ENCODE measurements around the gene MARCKSL1.
"Not testable (repeated sequence)": the region's sequence is repeated elsewhere in the genome, so short reads cannot be mapped to it uniquely, and the experiment has no call there.

MARCKSL1 gene, protein sequence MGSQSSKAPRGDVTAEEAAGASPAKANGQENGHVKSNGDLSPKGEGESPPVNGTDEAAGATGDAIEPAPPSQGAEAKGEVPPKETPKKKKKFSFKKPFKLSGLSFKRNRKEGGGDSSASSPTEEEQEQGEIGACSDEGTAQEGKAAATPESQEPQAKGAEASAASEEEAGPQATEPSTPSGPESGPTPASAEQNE

DNA sequence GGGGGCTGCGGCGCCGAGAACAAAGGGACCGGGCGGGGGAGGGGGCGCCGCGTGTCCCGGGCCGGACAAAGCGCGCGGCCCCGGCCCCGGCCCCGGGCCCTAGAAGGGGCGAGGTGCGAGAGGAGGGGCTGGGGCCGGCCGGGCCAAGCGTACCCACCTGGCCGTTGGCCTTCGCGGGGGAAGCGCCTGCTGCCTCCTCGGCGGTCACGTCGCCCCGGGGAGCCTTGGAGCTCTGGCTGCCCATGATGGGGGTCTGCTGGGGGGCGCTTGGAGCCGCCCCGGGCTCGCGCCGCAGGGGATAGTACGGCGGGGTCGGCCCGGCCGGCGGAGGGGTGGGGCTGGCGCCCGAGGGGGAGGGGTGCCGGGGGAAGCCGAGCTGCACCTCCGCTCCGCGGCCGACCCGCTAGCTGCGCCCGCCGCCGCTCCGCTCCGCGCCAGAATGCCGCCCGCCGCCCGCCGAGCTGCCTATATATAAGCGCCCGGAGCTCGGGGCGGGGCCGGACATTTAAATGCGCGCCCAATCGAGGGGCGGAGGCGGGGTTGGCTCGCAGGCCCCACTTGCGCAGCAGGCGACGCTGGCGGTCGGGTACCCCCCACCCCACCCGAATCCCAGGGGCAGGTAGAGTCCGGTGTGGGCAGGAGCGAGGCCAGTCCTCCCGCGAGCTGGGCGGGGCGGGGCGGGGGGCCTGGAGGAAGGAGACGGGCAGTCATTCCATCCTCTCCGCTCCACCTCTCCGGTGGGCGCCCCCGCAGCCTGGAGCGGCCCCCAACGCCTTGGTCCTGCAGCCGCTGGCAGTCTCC is at the start of gene MARCKSL1:
Gene MARCKSL1 (minus strand): TSS at position 444 of the 801 bp plus-strand sequence. CDS start 200 bp downstream, at position 244.
- DNase-seq: peak; percentile 86

DNA sequence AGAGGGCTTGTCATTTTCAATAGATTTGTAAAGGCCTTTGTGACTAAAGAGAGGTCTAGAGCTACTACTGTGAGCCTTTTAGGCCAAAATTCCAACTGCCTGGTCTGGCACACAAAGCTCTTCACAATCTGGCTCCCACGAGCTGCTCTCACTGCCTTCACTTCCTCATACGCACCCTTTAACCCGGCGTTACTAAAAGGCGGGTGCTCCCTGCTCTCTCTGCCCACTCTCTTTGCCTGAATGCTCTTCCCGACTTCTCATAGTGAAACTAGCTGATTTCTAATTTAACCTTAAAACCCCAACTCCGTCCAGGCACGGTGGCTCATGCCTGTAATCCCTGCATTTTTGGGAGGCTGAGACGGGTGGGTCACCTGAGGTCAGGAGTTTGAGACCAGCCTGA is 44.0 kb upstream of the MARCKSL1 start:
- no peak for DNase-seq

DNA sequence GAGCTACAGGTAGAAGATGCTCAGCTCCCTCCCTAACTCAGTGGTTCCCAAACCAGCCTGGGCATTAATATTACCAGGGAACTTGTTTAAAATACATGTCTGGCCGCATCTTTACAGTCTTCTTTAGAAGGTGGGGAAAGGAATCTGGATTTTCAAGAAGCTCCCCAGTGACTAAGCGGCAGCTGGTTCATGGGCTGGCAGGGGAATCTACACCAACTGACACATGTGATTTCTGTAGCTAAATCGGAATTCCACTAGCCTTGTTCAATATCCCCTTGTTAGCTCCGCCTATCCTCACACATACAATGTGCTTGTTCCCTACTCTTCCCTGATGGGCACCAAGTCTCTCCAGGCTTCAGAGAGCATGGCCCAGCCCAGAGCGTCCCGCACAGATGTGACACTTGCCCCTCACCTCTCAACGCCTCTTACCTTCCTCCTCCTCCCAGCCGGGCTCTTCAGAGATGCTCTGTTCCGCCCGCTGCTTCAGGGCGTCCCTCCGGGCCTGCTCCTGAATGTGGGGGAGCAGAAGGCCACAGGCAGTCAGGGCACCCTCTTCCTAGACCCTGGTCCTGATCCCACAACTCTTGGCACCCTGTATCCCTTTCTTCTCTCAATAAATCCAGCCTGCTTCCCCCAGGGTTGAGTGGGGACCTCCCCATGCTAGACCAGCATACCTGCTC is 41.6 kb upstream of the MARCKSL1 start:
- DNase-seq: no peak

DNA sequence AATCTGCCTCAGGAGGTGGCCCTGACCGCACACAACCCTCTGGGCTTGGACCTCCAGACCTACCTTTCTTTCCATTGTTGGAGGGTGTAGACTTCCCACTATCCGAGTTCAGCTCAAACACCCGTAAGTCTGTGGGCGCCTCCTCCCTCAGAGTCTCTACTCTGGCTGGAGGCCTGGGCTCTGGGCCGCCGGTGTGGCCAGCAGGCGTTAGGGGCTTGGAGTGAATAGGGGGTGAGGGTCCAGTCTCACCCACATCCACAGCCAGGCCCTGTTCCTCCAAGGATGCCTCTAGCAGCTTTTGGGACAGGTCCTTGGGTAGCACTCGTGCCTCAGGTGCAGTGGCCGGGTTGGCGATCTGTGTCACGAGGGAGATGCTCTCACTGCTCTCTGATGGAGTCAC is 40.2 kb upstream of the MARCKSL1 start:
- DNase-seq: no peak

DNA sequence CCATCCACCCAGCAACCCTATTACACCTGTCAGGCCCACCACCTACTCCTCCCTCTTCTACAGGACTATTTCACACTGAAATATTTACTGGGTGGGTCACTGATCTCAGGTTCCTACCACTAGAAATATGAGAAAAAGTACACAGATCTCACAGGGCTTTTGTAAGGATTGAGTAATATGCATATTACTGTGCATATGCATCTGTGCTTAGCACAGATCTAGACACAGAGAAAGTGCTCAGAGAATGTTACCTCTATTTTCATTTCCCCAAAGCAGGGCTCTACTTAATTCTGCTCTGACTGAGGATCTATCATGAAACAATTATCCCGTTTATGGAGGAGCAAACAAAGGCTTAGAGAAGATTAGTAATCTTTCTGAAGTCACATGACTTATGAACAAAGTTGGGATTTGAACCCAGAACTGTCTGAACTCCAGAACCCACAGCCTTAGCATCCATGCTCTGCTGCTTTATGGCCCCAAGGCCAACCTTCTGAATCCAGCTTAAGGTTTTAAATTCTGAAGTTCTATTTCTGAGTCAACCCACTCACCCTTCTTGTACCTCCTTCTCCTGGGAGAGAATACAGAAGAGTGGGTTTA is 38.1 kb upstream of the MARCKSL1 start:
- DNase-seq: no peak

DNA sequence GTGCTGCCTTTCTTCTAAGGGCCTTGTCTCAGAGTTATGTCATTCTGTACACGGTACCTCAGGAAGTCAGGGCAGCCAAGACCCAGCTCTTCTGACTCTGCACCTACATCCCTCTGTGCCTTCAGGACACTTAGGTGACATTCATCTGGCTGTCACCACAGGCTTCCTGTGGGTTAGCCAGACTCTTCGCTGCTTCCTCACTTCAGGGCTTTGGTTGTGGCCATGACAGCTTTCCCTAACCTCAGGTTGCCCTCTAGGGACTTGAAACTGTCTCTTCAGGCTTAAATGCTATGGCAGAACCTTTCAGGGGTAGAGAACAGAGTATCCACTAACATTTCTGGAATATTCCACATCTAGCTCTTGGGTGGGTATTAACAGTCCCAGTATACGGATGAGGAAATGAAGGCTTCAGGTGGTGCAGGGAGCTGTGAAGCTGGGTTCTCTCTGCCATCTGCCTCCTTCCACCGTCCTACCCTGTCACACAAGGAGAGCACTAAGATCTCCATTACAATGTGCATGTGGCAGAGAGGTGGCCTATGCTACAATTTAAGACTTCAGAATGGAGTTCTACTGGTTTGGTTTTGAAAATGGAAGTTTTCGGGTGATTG is 36.2 kb upstream of the MARCKSL1 start:
- no peak for DNase-seq

DNA sequence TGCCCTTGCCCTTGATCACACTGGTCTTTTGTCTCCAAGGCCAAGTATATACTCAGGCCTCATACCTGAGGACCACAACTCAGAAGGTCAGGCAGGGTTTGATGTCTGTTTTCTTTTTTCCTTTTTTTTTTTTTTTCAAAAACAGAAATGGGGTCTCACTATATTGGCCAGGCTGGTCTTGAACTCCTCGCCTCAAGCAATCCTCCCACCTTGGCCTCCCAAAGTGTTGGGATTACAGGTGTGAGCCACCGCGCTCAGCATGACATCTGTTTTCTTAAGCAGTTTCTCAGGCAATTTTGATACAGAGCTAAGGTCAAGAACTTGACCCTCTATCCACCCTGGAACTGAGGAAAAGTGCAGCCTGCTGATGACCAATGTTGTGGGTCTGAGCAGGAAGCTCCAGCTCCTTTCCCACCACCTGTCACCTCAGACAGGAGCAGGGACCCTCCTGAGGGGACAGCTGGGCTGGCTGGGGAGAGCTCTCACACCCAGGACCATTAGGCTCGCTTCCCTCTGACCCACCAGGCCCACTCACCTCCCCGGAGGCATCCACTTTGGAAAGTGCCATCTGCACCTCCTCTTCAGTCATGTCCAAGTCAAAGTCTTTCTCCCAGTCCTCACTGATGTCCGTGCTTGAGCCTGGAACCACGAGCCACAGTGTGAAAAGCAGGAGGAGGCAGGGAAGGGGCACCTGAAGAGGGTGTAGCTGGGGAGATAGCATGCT is 32.0 kb upstream of the MARCKSL1 start:
- no peak for DNase-seq

DNA sequence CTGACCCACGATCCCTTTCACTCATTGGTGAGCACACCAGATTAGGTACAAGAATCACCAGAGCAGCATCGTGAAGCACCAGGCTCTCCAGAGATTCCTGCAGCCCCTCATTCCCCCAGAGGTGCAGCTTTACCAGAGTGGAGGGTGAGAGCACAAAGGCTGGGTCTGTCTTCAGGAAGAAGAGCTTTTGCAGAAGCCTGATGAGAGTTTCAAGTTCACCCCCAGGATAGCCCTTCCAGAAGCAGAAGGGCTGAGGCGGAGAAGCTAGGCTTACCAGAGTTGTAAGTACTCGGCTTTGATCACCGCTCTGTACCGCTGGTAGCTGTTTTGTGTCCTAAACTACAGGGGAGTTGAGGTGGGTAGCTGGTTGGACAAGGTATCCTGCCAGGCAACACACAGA is 29.4 kb upstream of the MARCKSL1 start:
- no peak for DNase-seq

DNA sequence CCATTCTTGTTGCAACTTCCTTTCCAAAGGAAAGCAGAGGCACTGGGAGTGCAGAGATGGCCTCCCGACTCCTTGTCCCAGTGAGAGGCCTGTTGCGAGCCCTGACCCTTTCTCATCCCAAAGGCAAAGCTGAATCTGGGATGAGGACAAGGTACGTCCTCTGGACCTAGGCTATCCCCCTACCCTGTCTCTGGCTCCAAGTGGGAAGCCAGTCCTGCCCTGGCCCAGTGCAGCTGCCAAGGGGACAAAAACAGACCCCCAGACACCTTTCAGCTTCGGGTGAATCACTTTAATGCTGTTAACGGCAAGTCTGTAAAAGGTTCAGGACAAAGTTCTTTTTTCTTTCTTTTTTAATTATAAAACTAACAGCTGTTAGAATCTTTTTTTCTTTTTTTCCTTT is 28.8 kb upstream of the MARCKSL1 start:
- DNase-seq: no peak

DNA sequence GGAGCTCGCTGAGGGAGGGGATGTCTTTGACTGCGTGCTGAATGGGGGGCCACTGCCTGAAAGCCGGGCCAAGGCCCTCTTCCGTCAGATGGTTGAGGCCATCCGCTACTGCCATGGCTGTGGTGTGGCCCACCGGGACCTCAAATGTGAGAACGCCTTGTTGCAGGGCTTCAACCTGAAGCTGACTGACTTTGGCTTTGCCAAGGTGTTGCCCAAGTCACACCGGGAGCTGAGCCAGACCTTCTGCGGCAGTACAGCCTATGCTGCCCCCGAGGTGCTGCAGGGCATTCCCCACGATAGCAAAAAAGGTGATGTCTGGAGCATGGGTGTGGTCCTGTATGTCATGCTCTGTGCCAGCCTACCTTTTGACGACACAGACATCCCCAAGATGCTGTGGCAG is 27.7 kb upstream of the MARCKSL1 start:
- DNase-seq: no peak

DNA sequence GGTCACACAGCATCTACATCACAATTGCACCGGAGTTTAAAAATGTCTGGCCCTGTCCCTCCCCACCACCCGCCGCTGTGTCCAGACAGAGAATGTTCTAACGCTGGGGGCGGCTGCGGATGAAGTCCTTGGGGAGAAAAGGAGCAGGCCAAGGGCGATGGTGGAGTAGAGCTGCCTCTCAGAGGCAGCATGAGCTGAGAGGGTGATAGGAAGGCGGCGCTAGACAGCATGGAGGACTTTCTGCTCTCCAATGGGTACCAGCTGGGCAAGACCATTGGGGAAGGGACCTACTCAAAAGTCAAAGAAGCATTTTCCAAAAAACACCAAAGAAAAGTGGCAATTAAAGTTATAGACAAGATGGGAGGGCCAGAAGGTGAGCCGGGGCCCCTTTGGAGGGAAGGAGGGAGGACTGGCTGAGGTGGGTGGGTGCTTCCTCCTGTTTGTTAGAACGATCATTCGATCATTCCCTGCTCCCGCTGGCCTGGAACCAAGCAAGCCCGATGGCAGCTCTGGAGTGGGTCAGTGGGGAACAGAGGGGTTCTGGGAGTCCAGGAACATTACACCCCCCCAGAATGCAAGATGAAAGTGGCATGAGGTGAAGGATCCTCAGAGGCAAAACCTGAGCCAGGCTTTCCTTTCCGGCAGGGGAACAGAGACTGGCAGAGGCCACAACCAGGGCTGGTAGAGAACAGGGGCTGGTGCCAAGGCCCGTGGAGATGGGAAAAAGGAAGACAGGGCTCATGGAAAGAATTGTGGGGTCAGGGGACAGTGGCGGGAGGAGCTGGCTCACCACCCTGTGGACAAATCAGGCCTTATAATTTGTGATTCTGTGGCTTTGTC is 26.7 kb upstream of the MARCKSL1 start, which contains the start of the genes FAM229A and TSSK3:
Gene FAM229A (minus strand): TSS at position 12 of the 840 bp plus-strand sequence. CDS start 394 bp downstream, outside the sequence.
Gene TSSK3 (plus strand): TSS at position 66 of the 840 bp plus-strand sequence. CDS start 163 bp downstream, at position 229.
- peak; percentile 67 for DNase-seq

DNA sequence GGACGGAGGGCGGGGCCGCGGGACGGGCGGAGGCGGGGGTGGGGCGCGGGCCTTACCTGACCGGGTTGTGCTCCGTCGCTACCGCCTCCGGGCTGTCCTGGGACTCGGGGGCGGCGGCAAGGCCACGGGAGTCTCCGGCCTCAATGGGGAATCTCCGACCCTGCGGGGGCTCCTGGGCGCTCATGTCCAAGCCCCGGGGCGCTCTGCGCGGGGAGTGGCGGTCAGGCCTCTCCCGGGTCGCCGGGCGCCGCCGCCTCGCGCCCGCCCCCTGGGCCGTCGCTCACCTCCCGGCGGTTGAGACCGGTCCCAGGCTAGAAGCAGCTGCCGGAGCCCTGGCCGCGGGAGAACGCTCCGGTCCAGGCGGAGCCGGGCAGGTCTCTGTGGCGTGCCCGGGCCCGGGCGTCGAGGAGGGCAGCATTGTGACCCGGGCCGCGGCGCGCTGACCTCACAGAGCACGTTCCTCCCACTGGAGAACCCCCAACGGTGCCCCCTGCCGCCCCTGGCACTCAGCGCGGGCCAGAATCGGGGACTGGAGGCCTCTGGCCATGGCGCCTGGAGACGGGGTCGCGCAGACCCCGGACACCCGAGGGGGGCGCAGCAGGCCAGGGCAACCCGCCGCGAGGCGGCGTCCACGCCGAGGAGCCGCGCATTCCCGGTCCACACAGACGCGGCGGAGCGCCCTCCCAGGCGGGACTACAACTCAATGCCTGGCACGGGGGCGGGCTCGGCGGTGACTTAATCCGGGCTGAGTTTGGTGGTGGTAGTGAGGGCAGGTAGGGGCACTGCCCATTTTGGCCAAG is 25.8 kb upstream of the MARCKSL1 start:
- peak; percentile 83 for DNase-seq

DNA sequence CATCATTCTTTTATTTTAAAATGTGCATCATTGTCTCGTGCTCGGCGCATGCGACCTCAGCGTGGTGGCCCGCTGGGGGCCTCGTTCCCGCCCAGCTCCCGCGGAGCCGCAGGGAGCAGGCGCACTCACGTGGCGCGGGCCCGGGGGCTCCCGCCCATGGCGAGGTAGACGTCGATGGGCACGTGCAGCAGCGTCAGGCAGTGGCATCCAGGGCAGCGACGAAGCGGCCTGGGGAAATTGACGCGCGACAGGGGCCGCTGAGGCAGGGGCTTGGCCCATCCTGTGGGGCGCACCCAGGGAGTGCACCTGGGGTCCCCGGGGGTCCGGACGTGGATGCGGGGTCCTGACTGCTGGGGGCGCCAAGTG is 25.3 kb upstream of the MARCKSL1 start:
- DNase-seq: peak; percentile 48

DNA sequence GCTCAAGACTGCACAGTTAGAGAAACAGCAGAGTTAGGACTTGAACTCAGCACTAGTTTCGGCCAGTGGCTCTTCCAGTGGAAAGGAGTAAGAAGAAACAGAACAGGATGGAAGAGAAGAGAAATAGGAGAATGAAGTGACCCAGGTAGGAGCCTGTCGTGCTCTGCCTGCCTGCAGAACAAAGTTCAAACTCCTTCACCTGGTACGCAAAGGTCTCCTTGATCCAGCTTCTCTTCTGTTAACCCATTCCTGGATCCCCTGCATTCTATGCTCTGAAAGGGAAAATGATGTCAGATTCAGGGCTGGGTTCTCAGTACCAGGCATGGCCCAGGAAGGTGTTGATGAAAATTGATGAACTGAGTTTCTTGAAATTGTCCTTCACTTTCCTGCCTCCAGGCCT is 22.4 kb upstream of the MARCKSL1 start:
- DNase-seq: no peak

DNA sequence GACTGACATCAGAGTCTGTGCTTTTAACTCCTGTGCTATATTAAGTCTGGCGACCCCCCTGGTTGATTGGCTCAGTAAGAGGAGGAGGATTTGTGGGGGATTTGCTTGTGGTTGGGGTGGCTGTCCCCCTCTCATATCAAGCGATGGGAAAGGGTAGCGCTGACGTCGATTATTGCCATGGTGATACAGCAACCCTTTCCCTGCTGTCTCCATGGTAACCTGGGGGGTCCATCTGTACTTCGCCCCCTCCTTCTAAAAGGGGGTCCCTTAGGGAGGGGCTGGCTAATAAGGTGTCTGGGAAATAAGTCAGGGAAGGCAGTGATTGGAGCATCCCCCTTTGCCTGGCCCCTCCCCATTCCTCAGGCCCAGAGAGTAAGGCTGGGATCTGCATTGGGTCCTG is 21.6 kb upstream of the MARCKSL1 start:
- DNase-seq: no peak

DNA sequence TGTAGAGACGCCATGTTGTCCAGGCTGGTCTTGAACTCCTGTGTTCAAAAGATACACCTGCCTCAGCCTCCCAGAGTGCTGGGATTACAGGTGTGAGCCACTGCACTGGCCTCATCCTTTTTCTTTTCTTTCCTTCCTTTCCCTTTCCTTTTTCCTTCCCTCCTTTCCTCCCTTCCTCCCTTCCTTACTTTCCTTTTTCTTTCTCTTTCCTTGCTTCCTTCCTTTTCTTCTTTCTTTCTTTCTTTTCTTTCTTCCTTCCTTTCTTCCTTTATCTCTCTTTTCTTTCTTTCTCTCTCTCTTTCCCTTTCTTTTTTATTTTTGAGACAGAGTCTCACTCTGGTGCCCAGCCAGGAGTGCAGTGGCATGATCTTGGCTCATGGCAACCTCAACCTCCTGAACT is 20.4 kb upstream of the MARCKSL1 start:
- DNase-seq: no peak

DNA sequence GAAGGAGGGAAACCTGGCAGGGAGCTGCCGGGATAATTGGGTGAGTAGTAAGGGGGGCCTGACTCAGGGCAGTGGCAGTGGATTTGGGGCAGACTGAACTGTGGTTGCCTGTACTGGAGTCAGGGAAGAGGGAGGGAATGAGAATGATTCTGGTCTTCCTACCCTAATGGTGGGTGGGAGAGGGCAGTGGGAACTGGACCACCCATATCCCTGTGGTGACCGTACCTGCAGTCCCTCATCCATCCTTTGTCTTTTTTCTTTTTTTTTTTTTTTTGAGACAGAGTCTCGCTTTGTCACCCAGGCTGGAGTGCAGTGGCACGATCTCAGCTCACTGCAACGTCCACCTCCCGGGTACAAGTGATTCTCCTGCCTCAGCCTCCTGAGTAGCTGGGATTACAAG is 19.7 kb upstream of the MARCKSL1 start:
- DNase-seq: not testable (repeated sequence)

DNA sequence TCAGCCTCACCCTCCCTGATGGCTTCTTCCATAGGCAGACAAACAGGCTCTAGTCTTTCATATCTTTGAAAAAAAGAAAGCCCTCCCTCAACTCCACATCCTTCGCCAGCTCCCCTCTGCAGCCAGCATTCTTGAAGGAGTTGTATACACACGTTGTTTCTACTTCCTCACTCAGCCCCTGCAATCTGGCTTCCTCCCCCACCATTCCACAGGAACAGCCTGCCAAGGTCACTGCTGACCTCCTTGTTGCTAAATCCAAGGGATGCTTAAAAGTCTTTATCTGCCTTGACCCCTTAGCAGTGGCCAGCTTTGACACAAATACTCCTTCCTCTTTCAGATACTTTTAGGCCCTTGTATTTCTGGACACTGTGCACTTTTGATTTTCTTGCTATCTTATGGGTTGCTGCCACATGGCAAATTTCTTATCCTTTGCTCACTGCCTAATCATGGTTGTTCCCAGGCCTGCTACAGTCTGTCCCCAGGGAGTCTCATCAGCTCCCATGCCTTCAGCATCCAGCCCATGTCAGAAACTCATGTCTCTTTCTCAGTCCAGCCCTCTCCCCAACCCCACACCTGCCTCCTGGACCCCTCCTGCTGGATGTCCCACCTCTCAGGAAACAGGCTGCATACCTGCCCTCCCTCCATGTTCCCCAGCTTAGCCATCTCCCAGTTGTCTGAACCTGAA is 18.0 kb upstream of the MARCKSL1 start:
- DNase-seq: no peak

DNA sequence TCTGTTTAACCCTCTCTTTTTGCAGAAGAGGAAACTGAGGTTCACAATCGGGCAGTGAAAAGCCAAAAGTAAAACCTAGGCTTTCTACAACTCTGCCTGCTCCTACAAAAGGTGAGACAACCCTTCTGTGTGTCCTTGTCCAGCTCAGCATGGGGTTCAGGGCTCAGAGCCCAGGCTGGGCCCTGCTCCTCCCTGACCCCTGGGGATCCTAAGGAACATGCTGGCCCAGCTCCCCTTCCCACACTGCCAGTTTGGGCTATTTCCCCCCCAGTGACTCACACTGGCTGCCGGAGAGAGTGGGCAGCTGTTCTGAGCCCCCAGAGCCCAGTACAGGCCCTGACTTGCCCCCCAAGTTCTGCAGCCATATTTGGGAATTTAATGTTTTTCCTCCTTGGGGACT is 17.4 kb upstream of the MARCKSL1 start:
- no peak for DNase-seq

Data from DMS53 (cell line).